Keratinocyte (primary cell): ENCODE results near the gene SPAG9. TPM values are rescaled to one million over a fixed set of nuclear protein-coding genes. Genes with fewer than 3 reads are reported as not detected.

Experiments used
- DNase-seq: peaks from one replicate; pipeline ENCODE4 v3.0.0-alpha.2; 2011; ENCODE audit warnings: low read depth, missing footprints, low spot score
- FAIRE-seq: peaks from 2 replicates; lab custom pipeline; 2011; peaks lifted over from hg19 to GRCh38; lab: Jason Lieb, UNC
- H2AFZ ChIP-seq: 2 replicates; pipeline ENCODE4 v1.6.0; 2012; ENCODE audit warnings: low read length, control low read depth, inconsistent platforms; ENCODE audit not compliant: control insufficient read depth
- H3K27ac ChIP-seq: 2 replicates; pipeline ENCODE4 v1.5.1; 2011; ENCODE audit warnings: low read length; ENCODE audit not compliant: control insufficient read depth, insufficient read depth
- H3K27me3 ChIP-seq: 3 replicates; pipeline ENCODE4 v1.6.0; 2011; ENCODE audit warnings: low read length; ENCODE audit not compliant: control insufficient read depth, insufficient read depth; ENCODE audit errors: extremely low read depth
- H3K36me3 ChIP-seq, 2 experiments: 2 replicates in 1 of 2; 3 replicates in 1 of 2; pipeline ENCODE4 v1.5.1; 2011; ENCODE audit warnings: low read length in 2 of 2, mild to moderate bottlenecking in 1 of 2; ENCODE audit not compliant: control insufficient read depth in 2 of 2, insufficient read depth in 2 of 2; ENCODE audit errors: extremely low read depth in 1 of 2
- H3K4me1 ChIP-seq: 3 replicates; pipeline ENCODE4 v1.5.1; 2011; ENCODE audit warnings: low read length; ENCODE audit not compliant: control insufficient read depth, insufficient read depth; ENCODE audit errors: extremely low read depth
- H3K4me2 ChIP-seq: 3 replicates; pipeline ENCODE4 v1.6.0; 2011; ENCODE audit warnings: low read depth, low read length; ENCODE audit not compliant: control insufficient read depth, insufficient read depth; ENCODE audit errors: extremely low read depth
- H3K4me3 ChIP-seq, 3 experiments: fragments of 200-600 bp in 1 of 3; sonication (generic) in 1 of 3; 2 replicates in 2 of 3; 3 replicates in 1 of 3; pipeline ENCODE4 v1.5.1; 2011 to 2016; ENCODE audit warnings: low read length in 3 of 3, mild to moderate bottlenecking in 3 of 3, control low read depth in 2 of 3, inconsistent platforms in 1 of 3, low read depth in 1 of 3, mixed read lengths in 1 of 3, mixed run types in 1 of 3, moderate library complexity in 1 of 3; ENCODE audit not compliant: control insufficient read depth in 2 of 3, insufficient read depth in 2 of 3; ENCODE audit errors: extremely low read depth in 1 of 3
- H3K79me2 ChIP-seq: 2 replicates; pipeline ENCODE4 v1.6.0; 2012; ENCODE audit warnings: low read length; ENCODE audit not compliant: control insufficient read depth, insufficient read depth
- H3K9ac ChIP-seq: 3 replicates; pipeline ENCODE4 v1.6.0; 2011; ENCODE audit warnings: low read length; ENCODE audit not compliant: control insufficient read depth, insufficient read depth; ENCODE audit errors: extremely low read depth
- H3K9me1 ChIP-seq: 3 replicates; pipeline ENCODE4 v1.6.0; 2011; ENCODE audit warnings: low read length; ENCODE audit not compliant: control insufficient read depth, insufficient read depth; ENCODE audit errors: extremely low read depth
- H3K9me3 ChIP-seq: 2 replicates; pipeline ENCODE4 v1.5.1; 2012; ENCODE audit warnings: low read depth, low read length; ENCODE audit not compliant: control insufficient read depth
- H4K20me1 ChIP-seq: 3 replicates; pipeline ENCODE4 v1.6.0; 2011; ENCODE audit warnings: low read length; ENCODE audit not compliant: control insufficient read depth, insufficient read depth; ENCODE audit errors: extremely low read depth
- EZH2 ChIP-seq: IDR thresholded peaks from one replicate; pipeline ENCODE4 v1.6.1; 2012; ENCODE audit warnings: inconsistent platforms, mild to moderate bottlenecking, low read length, moderate library complexity
- dilution Hi-C: fragments of 300-500 bp; cut with MboI; formaldehyde crosslinking; loops from one replicate; pipeline ENCODE4 v1.7.0; 2020; ENCODE audit warnings: low sequenced_read_pairs; ENCODE audit not compliant: extremely low pct_ligation_motif_present
- polyA plus RNA-seq, 5 experiments: library from polyadenylated mRNA; depleted of rRNA in 3 of 5; stranded (reverse) in 3 of 5; stranded (forward) in 1 of 5; unstranded in 1 of 5; fragments of >200 nt; gene quantifications; 1 replicate in 1 of 5; 2 replicates in 3 of 5; 3 replicates in 1 of 5; pipeline versions ENCODE4 v1.2.1 to v1.2.3, GENCODE V29; 2011 to 2012; ENCODE audit warnings: missing spikeins in 2 of 5, low read depth in 1 of 5, low replicate concordance in 1 of 5
- TF ChIP-seq, protein P1 (sequence below), 3 experiments: IDR thresholded peaks in 1 of 3; conservative IDR thresholded peaks in 1 of 3; optimal IDR thresholded peaks in 1 of 3; 2 replicates in 2 of 3; 3 replicates in 1 of 3; pipeline versions ENCODE3 to v1.5.1; 2011; ENCODE audit warnings: low read length in 3 of 3, mild to moderate bottlenecking in 3 of 3, moderate library complexity in 2 of 3, control low read depth in 1 of 3, inconsistent platforms in 1 of 3; ENCODE audit not compliant: insufficient read depth in 2 of 3; ENCODE audit errors: extremely low read depth in 1 of 3

Gene SPAG9
- polyA plus RNA-seq, 1 donor (not counting 4 experiments of a cell fraction or from before 2014, with no cell fraction given): 43.1 TPM

DNA sequence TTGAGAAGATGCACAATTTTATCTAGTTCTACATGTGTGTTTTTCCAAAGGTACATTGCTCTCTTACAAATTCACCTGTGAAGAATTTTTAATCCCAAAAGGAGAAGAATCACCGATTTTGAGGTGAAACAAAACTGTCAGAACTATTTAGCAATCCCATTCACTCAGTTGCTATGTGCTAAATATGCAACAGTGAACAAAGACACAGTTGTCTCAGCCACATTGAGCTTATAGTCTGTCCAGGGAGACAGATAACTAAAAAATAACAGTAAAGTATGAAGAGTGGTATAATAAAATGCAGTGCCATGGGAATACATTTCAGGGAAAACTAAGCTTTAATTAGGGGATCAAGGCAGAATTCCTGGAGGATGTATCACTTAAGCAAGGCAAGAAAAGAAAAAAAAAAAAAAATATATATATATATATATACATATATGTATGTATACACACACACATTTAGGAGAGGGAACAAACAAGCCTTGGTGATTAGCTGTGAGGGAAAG lies 110.4 kb downstream of the SPAG9 start:
- H3K36me3 ChIP-seq: peaks cover 0 to 12% of the 10 kb centered on the region in 2 experiments

DNA sequence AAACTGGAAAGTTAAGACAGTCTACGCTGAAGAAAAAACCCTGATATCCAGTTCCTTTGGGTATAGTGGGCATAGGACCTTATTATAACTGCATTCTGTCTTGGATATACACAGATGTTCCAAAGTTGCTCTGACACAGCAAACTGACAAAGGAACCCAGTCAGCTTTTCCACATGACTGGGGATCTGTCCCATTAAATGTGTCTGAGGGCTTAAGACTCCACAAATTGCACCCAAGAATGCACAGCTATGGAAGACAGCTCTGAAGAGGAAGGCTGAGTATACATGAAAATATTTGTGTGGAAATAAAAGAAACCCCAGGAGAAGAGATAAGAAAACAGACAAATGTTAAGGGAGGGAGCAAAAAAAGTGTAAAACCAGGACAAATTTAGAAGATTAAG lies 114.1 kb downstream of the SPAG9 start:
- Histone ChIP-seq H2AFZ (no peak overlapping the region), H3K9me3 (no peaks in the 10 kb centered on the region), H3K4me2 (no peak overlapping the region), H3K9ac (no peak overlapping the region), H4K20me1 (no peaks in the 10 kb centered on the region), H3K27me3 (no peaks in the 10 kb centered on the region), H3K79me2 (no peaks in the 10 kb centered on the region), H3K4me1 (no peaks in the 10 kb centered on the region), H3K36me3 (peaks cover 9 to 15% of the 10 kb centered on the region in 2 experiments), H3K27ac (no peak overlapping the region), H3K9me1 (no peaks in the 10 kb centered on the region), H3K4me3 (no peak overlapping the region)
- DNase-seq (no peak), FAIRE-seq (no peak)
- dilution Hi-C loops: no loop called here
- TF ChIP-seq, protein P1, sequence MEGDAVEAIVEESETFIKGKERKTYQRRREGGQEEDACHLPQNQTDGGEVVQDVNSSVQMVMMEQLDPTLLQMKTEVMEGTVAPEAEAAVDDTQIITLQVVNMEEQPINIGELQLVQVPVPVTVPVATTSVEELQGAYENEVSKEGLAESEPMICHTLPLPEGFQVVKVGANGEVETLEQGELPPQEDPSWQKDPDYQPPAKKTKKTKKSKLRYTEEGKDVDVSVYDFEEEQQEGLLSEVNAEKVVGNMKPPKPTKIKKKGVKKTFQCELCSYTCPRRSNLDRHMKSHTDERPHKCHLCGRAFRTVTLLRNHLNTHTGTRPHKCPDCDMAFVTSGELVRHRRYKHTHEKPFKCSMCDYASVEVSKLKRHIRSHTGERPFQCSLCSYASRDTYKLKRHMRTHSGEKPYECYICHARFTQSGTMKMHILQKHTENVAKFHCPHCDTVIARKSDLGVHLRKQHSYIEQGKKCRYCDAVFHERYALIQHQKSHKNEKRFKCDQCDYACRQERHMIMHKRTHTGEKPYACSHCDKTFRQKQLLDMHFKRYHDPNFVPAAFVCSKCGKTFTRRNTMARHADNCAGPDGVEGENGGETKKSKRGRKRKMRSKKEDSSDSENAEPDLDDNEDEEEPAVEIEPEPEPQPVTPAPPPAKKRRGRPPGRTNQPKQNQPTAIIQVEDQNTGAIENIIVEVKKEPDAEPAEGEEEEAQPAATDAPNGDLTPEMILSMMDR (optimal IDR thresholded peaks at IDR 0.05 in 1 of 3, IDR thresholded peaks at IDR 0.05 in 1 of 3, conservative IDR thresholded peaks at IDR 0.05 in 1 of 3; ENCODE audit: extremely low read depth in 1 of 3, insufficient read depth in 2 of 3, low read length in 3 of 3): no peak
- no peak for TF ChIP-seq EZH2

More for the DNA sequence above, 110.4 kb downstream of the SPAG9 start:
- H2AFZ ChIP-seq: no peak overlapping the region
- FAIRE-seq: no peak
- H3K9ac ChIP-seq: no peak overlapping the region
- dilution Hi-C loops: no loop called here
- H3K9me3 ChIP-seq: no peaks in the 10 kb centered on the region
- no peaks in the 10 kb centered on the region for H3K9me1 ChIP-seq
- H3K27me3 ChIP-seq: no peaks in the 10 kb centered on the region
- no peaks in the 10 kb centered on the region for H3K79me2 ChIP-seq
- TF ChIP-seq, protein P1 (optimal IDR thresholded peaks at IDR 0.05 in 1 of 3, IDR thresholded peaks at IDR 0.05 in 1 of 3, conservative IDR thresholded peaks at IDR 0.05 in 1 of 3; ENCODE audit: extremely low read depth in 1 of 3, insufficient read depth in 2 of 3, low read length in 3 of 3): no peak
- no peak for TF ChIP-seq EZH2
- no peaks in the 10 kb centered on the region for H4K20me1 ChIP-seq
- no peaks in the 10 kb centered on the region for H3K4me1 ChIP-seq
- DNase-seq: no peak
- H3K4me3 ChIP-seq: no peak overlapping the region
- no peak overlapping the region for H3K4me2 ChIP-seq
- no peak overlapping the region for H3K27ac ChIP-seq
